D721Med (cell line): ENCODE results near the gene ZC3H10.
"Not testable (repeated sequence)": the region's sequence is repeated elsewhere in the genome, so short reads cannot be mapped to it uniquely, and the experiment has no call there.

Experiments
- DNase-seq: peaks from one replicate; pipeline ENCODE4 v3.0.0; 2011; ENCODE audit warnings: low spot score; ENCODE audit not compliant: insufficient read length
- FAIRE-seq: peaks from 2 replicates; lab custom pipeline; 2011; peaks lifted over from hg19 to GRCh38; lab: Jason Lieb, UNC
- CTCF ChIP-seq: IDR thresholded peaks from 2 replicates; pipeline ENCODE4 v1.5.1; 2012; ENCODE audit warnings: mild to moderate bottlenecking, control low read depth; ENCODE audit not compliant: insufficient read depth; ENCODE audit errors: missing control alignments

The ZC3H10 gene

GRCh38 chr12:56155256-56155845 lies 37.3 kb downstream of the ZC3H10 start:
- TF ChIP-seq CTCF, result no peak
- FAIRE-seq, result no peak
- DNase-seq, result no peak

GRCh38 chr12:56156464-56157200 lies 38.6 kb downstream of the ZC3H10 start:
- DNase-seq, FAIRE-seq: not testable (repeated sequence)

- DNase-seq (peak; percentile 55), FAIRE-seq (no peak)
- peak; percentile 44 for TF ChIP-seq CTCF
Measured at GRCh38 chr12:56157201-56158028, 39.3 kb downstream of the ZC3H10 start.

GRCh38 chr12:56158029-56158925 lies 40.2 kb downstream of the ZC3H10 start, which contains the start of gene MYL6:
MYL6 (plus strand) TSS chr12:56158359; CDS start chr12:56158402, 43 bp downstream.
- DNase-seq (peak; percentile 90), FAIRE-seq (no peak)
- TF ChIP-seq CTCF, result no peak

GRCh38 chr12:56158926-56159461 lies 40.9 kb downstream of the ZC3H10 start:
- FAIRE-seq (no peak), DNase-seq (no peak)
- no peak for TF ChIP-seq CTCF

- DNase-seq (no peak), FAIRE-seq (no peak)
- TF ChIP-seq CTCF, result no peak
Measured at GRCh38 chr12:56159482-56160192, 41.6 kb downstream of the ZC3H10 start.
